UCSD-AML1 (cell line): ENCODE results near the gene SYNE2.

Source experiments
- DNase-seq: peaks from one replicate; lab custom pipeline; 2025; ENCODE audit not compliant: unreplicated experiment; lab: John Stamatoyannopoulos, UW

SYNE2 gene

DNA sequence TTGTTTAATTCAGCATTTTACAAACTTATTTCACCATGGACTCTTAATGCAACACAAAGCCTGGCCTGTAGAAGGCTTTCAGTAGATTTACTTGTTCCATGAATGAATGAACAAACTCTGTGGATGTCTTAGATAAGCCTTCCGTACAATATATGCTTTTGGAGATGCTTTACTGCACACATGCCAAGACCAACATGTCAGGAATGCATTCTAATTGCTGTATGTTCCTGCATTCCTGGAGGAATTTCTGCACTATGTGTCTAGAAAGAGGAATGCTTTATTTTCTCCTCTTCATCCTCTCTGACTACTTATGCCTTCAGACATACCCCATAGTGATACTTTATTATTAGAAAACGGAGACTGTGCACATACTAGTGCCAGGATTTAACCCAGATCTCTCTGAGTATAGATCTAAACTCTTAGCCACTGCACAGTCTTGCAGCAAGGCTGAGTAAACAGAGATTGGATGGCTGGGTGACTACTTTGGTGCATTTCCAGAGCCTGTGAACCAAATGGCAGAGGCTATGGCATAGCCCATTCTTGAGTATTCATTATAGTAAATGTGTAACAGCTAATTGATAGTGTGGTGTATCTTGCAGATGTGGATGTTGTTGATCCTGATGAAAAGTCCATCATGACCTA lies 108.2 kb downstream of the SYNE2 start:
- no peak for DNase-seq

DNA sequence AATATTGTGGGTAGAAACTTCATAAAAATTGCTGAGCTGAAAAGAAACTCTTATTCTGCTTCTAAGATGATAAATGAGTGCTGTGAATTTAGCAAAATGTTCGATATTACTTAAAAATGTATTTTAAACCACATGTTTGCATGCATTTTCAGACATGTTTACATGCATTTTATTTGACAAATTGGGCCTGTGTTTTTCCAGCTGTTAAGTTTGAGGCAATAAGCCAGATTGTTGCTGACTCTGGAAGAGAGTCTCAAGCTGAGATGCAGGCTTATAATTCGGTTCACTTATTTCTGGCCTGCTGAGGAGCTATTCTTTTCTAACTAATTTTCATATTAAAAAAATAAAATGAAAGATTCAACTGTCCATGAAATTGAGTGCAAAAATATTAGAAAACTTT lies 110.1 kb downstream of the SYNE2 start:
- DNase-seq = no peak

DNA sequence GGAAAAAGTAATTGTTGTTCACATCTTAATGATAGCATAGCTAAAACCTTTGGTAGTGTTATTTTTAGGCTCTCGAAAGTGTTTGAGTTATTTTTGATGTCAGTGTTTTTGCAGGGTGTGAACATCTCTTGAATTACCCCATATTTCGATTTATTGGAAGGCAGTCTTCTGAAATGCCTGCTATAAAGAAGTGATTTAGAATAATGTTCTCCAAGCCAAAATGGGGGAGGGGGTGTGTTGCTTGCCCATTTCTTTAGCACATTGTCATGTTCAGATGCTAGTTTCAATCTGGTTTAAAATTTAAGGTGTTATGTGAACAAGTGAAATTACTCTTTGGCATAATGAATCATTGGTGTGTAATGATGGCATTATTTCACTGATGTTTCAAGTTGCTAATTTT lies 110.6 kb downstream of the SYNE2 start:
- no peak for DNase-seq

DNA sequence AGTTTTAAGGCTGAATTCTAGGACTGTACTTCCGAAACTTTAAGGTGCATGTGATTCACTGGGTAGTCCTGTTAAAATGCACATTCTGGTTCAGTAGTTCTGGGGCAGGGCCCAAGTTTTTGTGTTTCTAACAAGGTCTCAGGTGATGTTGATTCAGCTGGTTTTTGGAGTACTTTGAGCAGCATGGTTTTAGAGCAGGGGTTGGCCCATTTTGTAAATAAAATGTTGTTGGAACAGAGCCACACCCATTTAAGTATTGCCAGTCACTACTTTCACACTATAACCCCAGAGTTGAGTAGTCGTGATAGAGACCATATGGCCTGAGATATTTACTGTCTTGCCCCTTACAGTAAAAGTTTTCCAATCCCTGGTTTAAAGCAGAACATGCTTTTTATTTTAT lies 111.3 kb downstream of the SYNE2 start:
- no peak for DNase-seq

GRCh38 chr14:63966407-63966806 lies 113.6 kb downstream of the SYNE2 start:
- DNase-seq = no peak

GRCh38 chr14:63972323-63972932 lies 119.6 kb downstream of the SYNE2 start:
- DNase-seq = no peak

DNA sequence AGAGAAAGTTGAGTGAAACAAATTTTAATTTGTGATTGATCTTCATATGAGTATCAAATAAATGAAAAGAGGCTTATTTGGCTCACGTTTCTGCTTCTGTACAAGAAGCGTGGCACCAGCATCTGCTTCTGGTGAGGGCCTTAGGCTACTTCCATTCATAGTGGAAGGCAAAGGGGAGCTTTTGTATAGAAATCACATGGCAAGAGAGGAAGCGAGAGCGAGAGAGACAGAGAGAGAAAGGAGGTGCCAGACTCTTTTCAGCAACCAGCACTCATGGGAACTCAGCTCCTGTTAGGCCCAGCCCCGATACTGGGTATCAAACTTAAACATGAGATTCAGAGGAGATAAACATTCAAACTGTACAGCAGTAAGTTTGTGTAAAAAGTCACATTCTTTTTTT lies 121.4 kb downstream of the SYNE2 start:
- DNase-seq = no peak

- DNase-seq = no peak
Measured at GRCh38 chr14:63981569-63981968, 128.8 kb downstream of the SYNE2 start.

- DNase-seq = no peak
Measured at GRCh38 chr14:63982156-63982555, 129.4 kb downstream of the SYNE2 start.

DNA sequence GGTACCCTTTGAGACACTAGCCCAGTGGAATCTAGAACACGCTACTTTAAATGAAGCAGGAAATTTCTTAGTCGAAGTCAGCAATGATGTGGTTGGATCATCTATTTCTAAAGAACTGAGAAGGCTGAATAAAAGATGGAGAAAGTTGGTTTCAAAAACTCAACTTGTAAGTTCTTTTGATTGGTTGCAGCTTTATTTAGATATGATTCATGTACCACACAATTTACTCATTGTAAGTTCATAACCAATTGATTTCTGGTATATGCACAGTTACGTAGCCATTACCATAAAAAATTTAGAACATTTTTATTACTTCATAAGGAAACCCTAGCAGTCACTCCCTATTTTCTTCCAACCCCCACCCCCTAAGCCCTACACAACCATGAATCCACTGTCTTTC lies 129.8 kb downstream of the SYNE2 start:
- DNase-seq = no peak

- DNase-seq = no peak
Measured at GRCh38 chr14:63986789-63987533, 134.2 kb downstream of the SYNE2 start.

DNA sequence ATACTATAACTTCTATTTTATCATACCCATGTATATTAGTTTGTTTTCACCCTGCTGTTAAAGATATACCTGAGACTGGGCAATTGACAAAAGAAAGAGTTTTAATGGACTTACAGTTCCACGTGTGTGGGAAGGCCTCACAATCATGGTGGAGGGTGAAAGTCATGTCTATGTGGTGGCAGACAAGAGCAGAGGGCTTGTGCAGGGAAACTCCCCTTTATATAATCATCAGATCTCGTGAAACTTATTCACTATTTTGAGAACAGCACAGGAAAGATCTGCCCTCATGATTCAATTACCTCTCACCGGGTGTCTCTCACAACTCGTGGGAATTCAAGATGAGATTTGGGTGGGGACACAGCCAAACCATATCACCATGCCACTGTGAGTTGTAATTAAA lies 135.8 kb downstream of the SYNE2 start:
- no peak for DNase-seq

GRCh38 chr14:63991833-63992232 lies 139.0 kb downstream of the SYNE2 start:
- DNase-seq = no peak

GRCh38 chr14:63992858-63993257 lies 140.1 kb downstream of the SYNE2 start:
- no peak for DNase-seq

- DNase-seq = no peak
Measured at GRCh38 chr14:63993992-63994391, 141.2 kb downstream of the SYNE2 start.

- DNase-seq = no peak
Measured at GRCh38 chr14:63995285-63995684, 142.5 kb downstream of the SYNE2 start.

DNA sequence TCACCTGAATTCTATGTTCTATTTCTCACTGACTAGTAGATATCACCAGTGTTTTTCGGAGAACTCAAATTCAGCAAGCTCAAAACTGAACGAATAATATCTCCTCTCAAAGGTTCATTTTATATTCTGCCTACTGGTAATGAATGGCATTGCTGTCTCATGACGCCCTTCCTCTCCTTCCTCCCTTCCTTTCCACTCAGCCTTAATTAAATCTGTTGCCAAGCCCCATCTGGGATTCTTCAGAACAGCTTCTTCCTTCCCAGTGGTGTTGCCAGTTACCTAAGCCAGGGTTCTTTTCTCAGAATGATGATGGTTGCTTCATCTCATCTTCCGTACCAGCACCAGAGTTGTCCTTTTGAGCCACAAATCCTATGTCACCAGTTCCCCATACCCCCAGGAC lies 143.2 kb downstream of the SYNE2 start:
- DNase-seq = no peak

GRCh38 chr14:63996625-63997220 lies 143.9 kb downstream of the SYNE2 start:
- DNase-seq = no peak

DNA sequence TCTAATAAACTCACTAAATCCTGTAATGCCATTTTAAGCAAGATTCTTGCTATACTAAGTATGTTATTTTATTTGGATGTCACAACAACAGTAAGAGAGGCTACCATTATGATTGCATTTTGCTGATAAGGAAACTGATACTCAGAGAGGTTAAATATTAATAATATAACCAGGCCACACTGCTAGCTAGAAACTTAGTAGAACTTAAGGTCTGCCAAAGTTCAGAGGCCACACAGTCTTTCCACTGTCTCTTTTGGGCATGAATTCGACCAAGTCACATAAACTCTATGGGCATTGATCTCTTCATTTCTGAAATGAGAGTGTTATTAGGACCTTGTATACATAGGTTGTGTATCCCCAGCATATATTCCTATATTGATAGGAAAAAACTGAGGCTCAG lies 147.9 kb downstream of the SYNE2 start:
- no peak for DNase-seq

- DNase-seq = no peak
Measured at GRCh38 chr14:64005822-64006221, 153.0 kb downstream of the SYNE2 start.

DNA sequence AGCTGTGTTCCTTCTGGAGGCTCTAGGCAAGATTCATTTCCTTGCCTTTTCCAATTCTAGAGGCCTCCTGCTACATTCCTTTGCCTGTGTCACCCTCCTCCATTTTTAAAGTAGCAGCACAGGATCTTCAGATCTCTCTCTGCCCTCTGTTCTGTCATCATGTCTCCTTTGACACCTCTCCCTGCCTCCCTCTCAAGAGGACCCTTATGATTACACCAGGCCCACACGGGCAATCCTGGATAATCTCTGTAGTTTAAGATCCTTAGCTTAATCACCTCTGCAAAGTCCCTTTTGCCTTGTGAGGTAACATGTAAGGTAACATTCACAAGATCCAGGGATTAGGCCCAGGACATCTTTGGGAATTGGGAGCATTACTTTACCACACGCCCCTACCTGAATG lies 155.2 kb downstream of the SYNE2 start:
- DNase-seq = no peak

GRCh38 chr14:64012003-64012402 lies 159.2 kb downstream of the SYNE2 start:
- no peak for DNase-seq
